Karpas-422 (cell line): ENCODE measurements around the gene TRAPPC2L. TPM values are rescaled to one million over a fixed set of nuclear protein-coding genes. Genes with fewer than 3 reads are reported as not detected.

Source experiments
- DNase-seq: peaks from one replicate; pipeline ENCODE4 v3.0.0-alpha.2; 2015
- H2AFZ ChIP-seq: fragments of 200-600 bp; sonication (generic); 2 replicates; pipeline ENCODE4 v1.6.1; 2014; ENCODE audit warnings: antibody characterized with exemption, low read length, mixed read lengths
- H3K27ac ChIP-seq: fragments of 200-600 bp; sonication (generic); 2 replicates; pipeline ENCODE4 v1.5.1; 2014; ENCODE audit warnings: mild to moderate bottlenecking, low read length, moderate library complexity
- H3K27me3 ChIP-seq: fragments of 200-600 bp; sonication (generic); 2 replicates; pipeline ENCODE4 v1.6.1; 2014; ENCODE audit warnings: low read length, mixed read lengths
- H3K36me3 ChIP-seq: fragments of 200-600 bp; sonication (generic); 2 replicates; pipeline ENCODE4 v1.6.1; 2014; ENCODE audit warnings: low read length, mixed read lengths; ENCODE audit not compliant: insufficient read depth
- H3K4me1 ChIP-seq: fragments of 200-600 bp; sonication (generic); 2 replicates; pipeline ENCODE4 v1.6.1; 2014; ENCODE audit warnings: mild to moderate bottlenecking, low read length, mixed read lengths
- H3K4me2 ChIP-seq: fragments of 200-600 bp; sonication (generic); 2 replicates; pipeline ENCODE4 v1.6.1; 2014; ENCODE audit warnings: low read length, low read depth, mild to moderate bottlenecking; ENCODE audit not compliant: poor library complexity, severe bottlenecking
- H3K4me3 ChIP-seq: fragments of 200-600 bp; sonication (generic); 2 replicates; pipeline ENCODE4 v1.5.1; 2014; ENCODE audit warnings: mild to moderate bottlenecking, antibody characterized with exemption, low read length, mixed read lengths
- H3K79me2 ChIP-seq: fragments of 200-600 bp; sonication (generic); 2 replicates; pipeline ENCODE4 v1.6.1; 2014; ENCODE audit warnings: mild to moderate bottlenecking, low read length, mixed read lengths
- H3K9ac ChIP-seq: fragments of 200-600 bp; sonication (generic); 2 replicates; pipeline ENCODE4 v1.6.0; 2014; ENCODE audit warnings: low read length
- H3K9me2 ChIP-seq: fragments of 200-600 bp; sonication (generic), shearing (Covaris generic); replicated peaks from 2 replicates; pipeline ENCODE4 v1.6.0; 2014; ENCODE audit warnings: mild to moderate bottlenecking, low read length, moderate library complexity; ENCODE audit not compliant: insufficient read depth
- H3K9me3 ChIP-seq: fragments of 300-700, 200-600 bp; sonication (generic); 2 replicates; pipeline ENCODE4 v1.6.1; 2014; ENCODE audit warnings: low read length, mixed read lengths
- H4K20me1 ChIP-seq: fragments of 200-600 bp; sonication (generic); 2 replicates; pipeline ENCODE4 v1.6.1; 2014; ENCODE audit warnings: mild to moderate bottlenecking, antibody characterized with exemption, low read length, low read depth; ENCODE audit not compliant: insufficient read depth
- total RNA-seq: library from RNA; depleted of rRNA; stranded (reverse); fragments of >200 nt; shearing (Covaris generic); gene quantifications from 2 replicates; pipeline ENCODE4 v1.2.3, GENCODE V29; 2014; ENCODE audit warnings: low replicate concordance

The TRAPPC2L gene
- total RNA-seq, 1 experiment from 2014 or later, result 84.6 TPM

- Histone ChIP-seq H3K9me3 (no peaks in the 10 kb centered on the region), H3K36me3 (no peaks in the 10 kb centered on the region), H3K4me2 (no peak overlapping the region), H4K20me1 (no peaks in the 10 kb centered on the region), H2AFZ (no peak overlapping the region), H3K27ac (no peak overlapping the region), H3K4me1 (peaks cover 8% of the 10 kb centered on the region), H3K79me2 (no peaks in the 10 kb centered on the region), H3K9ac (no peak overlapping the region), H3K4me3 (no peak overlapping the region), H3K9me2 (no peaks in the 10 kb centered on the region), H3K27me3 (no peaks in the 10 kb centered on the region)
- DNase-seq, result no peak
These were observed 37.9 kb downstream of the TRAPPC2L start for GRCh38 chr16:88894681-88895300.

GRCh38 chr16:88895335-88895734 is 38.4 kb downstream of the TRAPPC2L start:
- Histone ChIP-seq H3K9ac (no peak overlapping the region), H3K79me2 (no peaks in the 10 kb centered on the region), H3K27ac (no peak overlapping the region), H4K20me1 (no peaks in the 10 kb centered on the region), H3K9me2 (no peaks in the 10 kb centered on the region), H2AFZ (no peak overlapping the region), H3K4me2 (no peak overlapping the region), H3K4me1 (peaks cover 8% of the 10 kb centered on the region), H3K27me3 (no peaks in the 10 kb centered on the region), H3K9me3 (no peaks in the 10 kb centered on the region), H3K4me3 (no peak overlapping the region), H3K36me3 (no peaks in the 10 kb centered on the region)
- no peak for DNase-seq

- no peaks in the 10 kb centered on the region for H3K27me3 ChIP-seq
- no peak overlapping the region for H3K4me3 ChIP-seq
- H3K27ac ChIP-seq, result no peak overlapping the region
- H3K36me3 ChIP-seq, result no peaks in the 10 kb centered on the region
- H3K79me2 ChIP-seq, result no peaks in the 10 kb centered on the region
- peaks cover 8% of the 10 kb centered on the region for H3K4me1 ChIP-seq
- H4K20me1 ChIP-seq, result no peaks in the 10 kb centered on the region
- H3K9ac ChIP-seq, result no peak overlapping the region
- no peak overlapping the region for H2AFZ ChIP-seq
- no peak overlapping the region for H3K4me2 ChIP-seq
- DNase-seq, result no peak
- H3K9me2 ChIP-seq, result no peaks in the 10 kb centered on the region
- no peaks in the 10 kb centered on the region for H3K9me3 ChIP-seq
These were observed 39.5 kb downstream of the TRAPPC2L start for GRCh38 chr16:88896238-88897070.

GRCh38 chr16:88897696-88898425 is 40.9 kb downstream of the TRAPPC2L start:
- DNase-seq, result no peak
- Histone ChIP-seq H3K9ac (no peak overlapping the region), H3K9me2 (no peaks in the 10 kb centered on the region), H3K9me3 (no peaks in the 10 kb centered on the region), H2AFZ (no peak overlapping the region), H3K4me1 (peaks cover 8% of the 10 kb centered on the region), H3K27me3 (no peaks in the 10 kb centered on the region), H3K36me3 (no peaks in the 10 kb centered on the region), H3K27ac (no peak overlapping the region), H3K4me3 (no peak overlapping the region), H3K4me2 (no peak overlapping the region), H4K20me1 (no peaks in the 10 kb centered on the region), H3K79me2 (no peaks in the 10 kb centered on the region)

- no peak overlapping the region for H3K9ac ChIP-seq
- no peak overlapping the region for H2AFZ ChIP-seq
- H4K20me1 ChIP-seq, result no peaks in the 10 kb centered on the region
- no peak for DNase-seq
- no peaks in the 10 kb centered on the region for H3K36me3 ChIP-seq
- peaks cover 8% of the 10 kb centered on the region for H3K4me1 ChIP-seq
- no peaks in the 10 kb centered on the region for H3K27me3 ChIP-seq
- H3K9me3 ChIP-seq, result no peaks in the 10 kb centered on the region
- no peak overlapping the region for H3K4me2 ChIP-seq
- H3K9me2 ChIP-seq, result no peaks in the 10 kb centered on the region
- H3K4me3 ChIP-seq, result no peak overlapping the region
- no peaks in the 10 kb centered on the region for H3K79me2 ChIP-seq
- H3K27ac ChIP-seq, result no peak overlapping the region
These were observed 43.2 kb downstream of the TRAPPC2L start for GRCh38 chr16:88899901-88900661.

- H4K20me1 ChIP-seq, result no peaks in the 10 kb centered on the region
- no peaks in the 10 kb centered on the region for H3K79me2 ChIP-seq
- H3K4me1 ChIP-seq, result peaks cover 11% of the 10 kb centered on the region
- no peak overlapping the region for H3K4me3 ChIP-seq
- H3K9me2 ChIP-seq, result no peaks in the 10 kb centered on the region
- H2AFZ ChIP-seq, result no peak overlapping the region
- no peak overlapping the region for H3K9ac ChIP-seq
- H3K27ac ChIP-seq, result no peak overlapping the region
- no peaks in the 10 kb centered on the region for H3K27me3 ChIP-seq
- no peak overlapping the region for H3K4me2 ChIP-seq
- DNase-seq, result no peak
- no peaks in the 10 kb centered on the region for H3K9me3 ChIP-seq
- H3K36me3 ChIP-seq, result no peaks in the 10 kb centered on the region
These were observed 43.7 kb downstream of the TRAPPC2L start for GRCh38 chr16:88900662-88901052.

- no peak overlapping the region for H3K9ac ChIP-seq
- no peaks in the 10 kb centered on the region for H3K36me3 ChIP-seq
- no peak overlapping the region for H2AFZ ChIP-seq
- H3K4me3 ChIP-seq, result no peak overlapping the region
- H3K4me1 ChIP-seq, result peaks cover 11% of the 10 kb centered on the region
- H4K20me1 ChIP-seq, result no peaks in the 10 kb centered on the region
- H3K27ac ChIP-seq, result no peak overlapping the region
- DNase-seq, result peak; percentile 62
- H3K27me3 ChIP-seq, result no peaks in the 10 kb centered on the region
- H3K9me3 ChIP-seq, result no peaks in the 10 kb centered on the region
- no peaks in the 10 kb centered on the region for H3K79me2 ChIP-seq
- H3K9me2 ChIP-seq, result no peaks in the 10 kb centered on the region
- H3K4me2 ChIP-seq, result no peak overlapping the region
These were observed 44.9 kb downstream of the TRAPPC2L start for GRCh38 chr16:88901718-88902337.
